ENCODE measurements around the gene FNDC3B.

GRCh38 chr3:172390792-172391191 is 351.4 kb downstream of the FNDC3B start:
- TF ChIP-seq, protein P1, sequence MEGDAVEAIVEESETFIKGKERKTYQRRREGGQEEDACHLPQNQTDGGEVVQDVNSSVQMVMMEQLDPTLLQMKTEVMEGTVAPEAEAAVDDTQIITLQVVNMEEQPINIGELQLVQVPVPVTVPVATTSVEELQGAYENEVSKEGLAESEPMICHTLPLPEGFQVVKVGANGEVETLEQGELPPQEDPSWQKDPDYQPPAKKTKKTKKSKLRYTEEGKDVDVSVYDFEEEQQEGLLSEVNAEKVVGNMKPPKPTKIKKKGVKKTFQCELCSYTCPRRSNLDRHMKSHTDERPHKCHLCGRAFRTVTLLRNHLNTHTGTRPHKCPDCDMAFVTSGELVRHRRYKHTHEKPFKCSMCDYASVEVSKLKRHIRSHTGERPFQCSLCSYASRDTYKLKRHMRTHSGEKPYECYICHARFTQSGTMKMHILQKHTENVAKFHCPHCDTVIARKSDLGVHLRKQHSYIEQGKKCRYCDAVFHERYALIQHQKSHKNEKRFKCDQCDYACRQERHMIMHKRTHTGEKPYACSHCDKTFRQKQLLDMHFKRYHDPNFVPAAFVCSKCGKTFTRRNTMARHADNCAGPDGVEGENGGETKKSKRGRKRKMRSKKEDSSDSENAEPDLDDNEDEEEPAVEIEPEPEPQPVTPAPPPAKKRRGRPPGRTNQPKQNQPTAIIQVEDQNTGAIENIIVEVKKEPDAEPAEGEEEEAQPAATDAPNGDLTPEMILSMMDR (IDR thresholded peaks at IDR 0.05; ENCODE audit: low read length) = no peak
- no peak for TF ChIP-seq EZH2 (IDR thresholded peaks at IDR 0.05; ENCODE audit: borderline replicate concordance, low read length)

Data from OCI-LY1 (cell line).